ENCODE measurements around the gene MTA2.

DNA sequence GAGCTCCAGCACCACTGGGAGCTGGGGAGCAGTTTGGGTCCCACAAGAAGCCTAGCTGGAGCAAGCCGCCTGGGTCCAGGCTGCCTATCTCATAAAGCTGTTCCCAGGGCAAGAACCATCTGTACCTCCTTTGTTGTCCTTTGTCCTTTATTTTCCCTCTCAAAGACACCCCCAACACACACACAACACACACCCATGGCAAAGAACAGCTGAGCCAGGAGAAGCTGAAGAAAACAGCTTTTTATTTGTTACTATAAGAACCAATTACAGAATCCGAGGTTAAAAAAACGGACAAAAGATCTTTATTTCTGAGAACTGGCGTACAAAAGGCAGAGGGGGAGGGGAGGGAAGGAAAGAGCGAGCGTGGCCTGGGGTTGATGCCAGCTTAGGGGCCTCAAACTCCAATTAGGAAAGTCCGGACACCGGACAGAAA lies 8.7 kb downstream of the MTA2 start:
- TF ChIP-seq, protein P1, sequence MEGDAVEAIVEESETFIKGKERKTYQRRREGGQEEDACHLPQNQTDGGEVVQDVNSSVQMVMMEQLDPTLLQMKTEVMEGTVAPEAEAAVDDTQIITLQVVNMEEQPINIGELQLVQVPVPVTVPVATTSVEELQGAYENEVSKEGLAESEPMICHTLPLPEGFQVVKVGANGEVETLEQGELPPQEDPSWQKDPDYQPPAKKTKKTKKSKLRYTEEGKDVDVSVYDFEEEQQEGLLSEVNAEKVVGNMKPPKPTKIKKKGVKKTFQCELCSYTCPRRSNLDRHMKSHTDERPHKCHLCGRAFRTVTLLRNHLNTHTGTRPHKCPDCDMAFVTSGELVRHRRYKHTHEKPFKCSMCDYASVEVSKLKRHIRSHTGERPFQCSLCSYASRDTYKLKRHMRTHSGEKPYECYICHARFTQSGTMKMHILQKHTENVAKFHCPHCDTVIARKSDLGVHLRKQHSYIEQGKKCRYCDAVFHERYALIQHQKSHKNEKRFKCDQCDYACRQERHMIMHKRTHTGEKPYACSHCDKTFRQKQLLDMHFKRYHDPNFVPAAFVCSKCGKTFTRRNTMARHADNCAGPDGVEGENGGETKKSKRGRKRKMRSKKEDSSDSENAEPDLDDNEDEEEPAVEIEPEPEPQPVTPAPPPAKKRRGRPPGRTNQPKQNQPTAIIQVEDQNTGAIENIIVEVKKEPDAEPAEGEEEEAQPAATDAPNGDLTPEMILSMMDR (IDR thresholded peaks at IDR 0.05) = no peak
- no peak for TF ChIP-seq POLR2A (IDR thresholded peaks at IDR 0.05)
